HUDEP-2 (cell line): ENCODE data around the gene RPS3A.
"Not testable (repeated sequence)": the region's sequence is repeated elsewhere in the genome, so short reads cannot be mapped to it uniquely, and the experiment has no call there.

Experiments
- DNase-seq, 76 experiments: peaks; one replicate each; lab custom pipeline; 2025; ENCODE audit not compliant: unreplicated experiment in 76 of 76; lab: John Stamatoyannopoulos, UW

RPS3A gene

GRCh38 chr4:151099229-151099975 lies at the start of gene RPS3A:
RPS3A (plus strand) TSS chr4:151099628; CDS start chr4:151099653, 25 bp downstream.
- peak; percentile 42 to 97 (median 92) for DNase-seq

DNA sequence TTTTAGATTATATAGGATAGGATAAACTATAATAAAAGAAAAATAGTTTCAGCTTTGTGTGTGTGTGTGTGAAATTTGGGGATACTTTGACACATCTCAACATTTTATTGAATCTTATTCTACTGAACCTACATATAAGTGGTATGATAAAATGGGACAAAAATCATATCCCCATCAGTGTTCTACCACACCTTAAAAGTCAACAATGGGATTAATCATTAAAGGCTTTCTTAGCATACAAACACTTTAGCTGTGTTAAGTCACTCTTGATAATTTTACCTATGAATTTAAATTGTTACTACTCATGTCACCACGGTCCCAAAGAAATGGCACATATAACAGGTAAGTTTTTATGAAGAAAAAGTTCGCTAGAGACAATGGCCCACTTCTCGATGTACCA lies 46.6 kb upstream of the RPS3A start:
- DNase-seq = no peak

DNA sequence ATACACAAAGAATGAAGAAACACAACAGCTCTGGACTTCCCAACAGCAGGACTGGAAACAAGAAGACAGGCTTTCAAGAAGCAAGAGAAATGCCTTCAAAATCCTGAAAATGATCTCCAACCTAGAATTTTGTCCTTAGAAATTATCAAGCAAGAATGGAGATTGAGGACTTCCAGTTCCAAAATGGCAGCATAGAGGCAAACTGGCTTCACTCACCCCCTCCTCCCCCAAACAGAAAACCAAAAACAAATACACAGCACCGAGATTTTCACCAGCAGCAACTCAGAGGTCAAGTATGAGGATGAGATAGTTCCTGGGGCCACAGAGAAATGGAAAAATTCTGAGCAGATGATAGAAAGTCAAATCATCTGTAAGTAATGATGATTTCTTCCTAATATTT lies 43.9 kb upstream of the RPS3A start:
- no peak for DNase-seq

DNA sequence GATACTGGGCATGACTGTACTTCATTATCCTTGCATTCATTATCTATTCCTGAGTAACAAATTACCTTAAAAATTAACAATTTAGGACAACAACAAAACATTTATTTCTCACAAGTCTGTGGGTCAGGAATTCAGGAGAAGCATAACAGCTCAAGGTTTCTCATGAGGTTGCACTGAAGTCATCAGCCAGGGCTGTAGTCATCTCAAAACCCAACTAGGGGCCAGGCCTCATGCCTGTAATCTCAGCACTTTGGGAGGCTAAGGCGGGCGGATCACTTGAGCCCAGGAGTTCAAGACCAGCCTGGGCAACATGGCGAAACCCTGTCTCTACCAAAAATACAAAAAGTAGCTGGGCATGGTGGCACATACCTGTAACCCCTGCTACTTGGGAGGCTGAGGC lies 36.3 kb upstream of the RPS3A start:
- not testable (repeated sequence) for DNase-seq

DNA sequence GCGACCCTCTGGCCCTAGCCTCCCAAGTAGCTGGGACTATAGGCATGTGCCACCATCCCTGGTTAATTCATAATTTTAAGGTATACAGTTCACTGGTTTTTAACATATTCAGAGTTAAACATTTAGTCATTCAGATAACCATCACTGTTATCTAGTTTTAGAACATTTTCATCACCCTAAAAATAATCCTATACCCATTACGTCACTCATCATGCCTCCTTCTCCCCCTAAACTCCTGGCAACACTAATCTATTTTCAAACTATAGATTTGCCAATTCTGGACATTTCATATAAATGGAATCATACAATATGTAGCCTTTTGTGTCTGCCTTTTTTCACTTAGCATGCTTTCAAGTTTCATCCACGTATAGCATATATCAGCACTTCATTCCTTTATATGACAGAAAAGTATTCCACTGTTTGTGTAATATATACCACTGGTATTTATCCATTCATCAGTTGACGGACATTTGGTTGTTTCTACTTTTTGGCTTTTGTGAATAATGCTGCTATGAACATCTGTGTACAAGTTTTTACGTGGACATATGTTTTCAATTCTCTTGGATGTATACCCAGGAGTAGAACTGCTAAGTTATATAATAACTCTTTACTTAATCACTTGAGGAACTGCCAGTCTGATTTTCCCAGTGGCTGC lies 32.0 kb upstream of the RPS3A start:
- no peak for DNase-seq

- DNase-seq = no peak
Observed at GRCh38 chr4:151074416-151074916, 25.0 kb upstream of the RPS3A start.

DNA sequence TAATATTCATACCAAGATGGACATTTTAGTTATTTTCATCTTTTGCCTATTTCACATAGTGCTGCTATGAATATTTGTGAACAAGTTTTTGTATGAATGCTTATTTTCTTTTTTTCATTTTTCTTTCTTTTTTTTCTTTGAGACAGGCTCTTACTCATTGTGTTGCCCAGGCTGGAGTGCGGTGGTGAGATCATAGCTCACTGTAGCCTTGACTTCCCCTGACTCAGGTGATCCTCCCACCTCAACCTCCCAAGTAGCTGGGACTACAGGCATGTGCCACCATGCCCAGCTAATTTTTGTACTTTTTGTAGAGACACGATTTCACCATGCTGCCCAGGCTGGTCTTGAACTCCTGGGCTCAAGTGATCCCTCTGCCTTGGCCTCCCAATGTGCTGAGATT lies 21.4 kb upstream of the RPS3A start:
- DNase-seq = not testable (repeated sequence)

GRCh38 chr4:151087467-151087866 lies 12.0 kb upstream of the RPS3A start:
- no peak for DNase-seq

DNA sequence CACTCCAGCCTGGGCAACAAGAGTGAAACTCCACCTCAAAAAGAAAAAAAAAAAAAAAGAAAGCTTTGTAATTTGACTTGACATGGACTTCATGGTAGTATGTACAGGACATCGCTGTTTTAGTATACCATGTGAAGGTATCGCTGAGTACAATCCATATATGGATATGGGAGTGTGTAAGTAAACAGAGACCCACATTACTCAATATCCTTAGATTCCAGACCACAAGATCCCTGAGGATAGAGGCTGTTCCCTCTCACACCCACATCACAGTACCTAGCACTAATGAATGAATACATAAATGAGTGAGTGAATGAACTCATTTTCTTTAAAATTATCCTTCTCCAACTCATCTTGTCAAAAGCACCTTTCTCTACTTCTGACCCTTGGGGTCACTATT lies 8.4 kb upstream of the RPS3A start:
- no peak for DNase-seq

- DNase-seq = no peak
Observed at GRCh38 chr4:151092488-151092887, 6.9 kb upstream of the RPS3A start.

DNA sequence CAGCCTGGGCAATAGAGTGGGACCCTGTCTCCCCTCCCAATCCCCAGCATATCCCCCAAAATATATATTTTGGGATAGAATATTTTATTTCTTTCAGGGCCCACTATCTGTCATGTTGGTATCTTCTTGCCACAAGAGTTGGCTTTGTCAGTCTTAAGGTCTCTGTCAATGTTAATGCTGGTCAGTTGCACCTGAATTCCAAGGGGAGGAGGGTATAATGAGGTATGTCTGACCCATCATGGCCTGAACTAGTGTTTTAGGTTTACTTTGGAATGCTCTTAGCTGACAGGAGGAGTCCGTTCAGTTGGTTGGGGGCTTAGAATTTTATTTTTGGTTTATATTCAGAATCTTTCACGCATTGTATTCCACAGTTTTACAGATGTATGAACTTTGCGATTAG lies 6.2 kb upstream of the RPS3A start:
- DNase-seq = no peak

- DNase-seq = no peak
Observed at GRCh38 chr4:151094290-151094751, 5.1 kb upstream of the RPS3A start.

GRCh38 chr4:151095142-151095541 lies 4.3 kb upstream of the RPS3A start:
- no peak for DNase-seq

DNA sequence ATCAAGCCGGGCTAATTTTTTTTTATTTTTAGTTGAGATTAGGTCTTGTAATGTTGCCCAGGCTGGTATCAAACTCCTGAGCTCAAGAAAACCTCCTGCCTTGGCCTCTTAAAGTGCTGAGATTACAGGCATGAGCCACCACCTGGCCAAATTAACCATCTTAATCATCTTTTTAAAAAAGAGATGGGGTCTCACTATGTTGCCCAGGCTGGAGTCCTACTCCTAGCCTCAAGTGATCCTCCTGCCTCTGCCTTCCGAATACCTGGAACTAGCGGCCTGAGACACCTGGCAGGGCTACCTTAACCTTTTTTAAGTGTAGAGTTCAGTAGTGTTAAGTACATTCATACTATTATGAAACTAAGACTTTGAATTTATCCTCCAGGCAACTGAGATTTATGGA lies 1.7 kb upstream of the RPS3A start:
- DNase-seq = no peak

- no peak for DNase-seq
Observed at GRCh38 chr4:151098979-151099228, 524 bp upstream of the RPS3A start.

- peak in 11 of 76 experiments; percentile 6 to 69 (median 37) for DNase-seq
Observed at GRCh38 chr4:151099976-151100417, 569 bp downstream of the RPS3A start.

- peak in 2 of 76 experiments; percentile 7 to 11 for DNase-seq
Observed at GRCh38 chr4:151100531-151100930, 1.1 kb downstream of the RPS3A start.

DNA sequence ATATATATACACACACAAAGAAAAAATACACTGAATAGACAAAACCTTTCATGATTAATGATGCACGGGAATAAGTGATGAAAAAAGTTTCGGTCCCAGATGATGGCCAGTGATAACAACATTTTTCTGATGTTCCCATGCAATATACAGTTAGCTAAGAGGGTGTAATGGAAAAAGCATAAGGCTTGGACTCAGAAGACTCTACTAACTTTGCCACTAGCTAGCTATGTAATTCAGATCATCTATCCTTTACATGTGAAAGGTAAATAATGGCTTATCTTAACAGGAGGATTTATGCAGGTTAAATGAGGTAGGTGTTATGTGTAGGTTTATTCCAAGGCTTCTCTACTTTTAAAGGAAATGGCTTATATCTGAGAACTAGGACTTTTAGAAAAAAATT lies 4.3 kb downstream of the RPS3A start:
- no peak for DNase-seq

GRCh38 chr4:151104621-151105020 lies 5.2 kb downstream of the RPS3A start:
- DNase-seq = no peak

DNA sequence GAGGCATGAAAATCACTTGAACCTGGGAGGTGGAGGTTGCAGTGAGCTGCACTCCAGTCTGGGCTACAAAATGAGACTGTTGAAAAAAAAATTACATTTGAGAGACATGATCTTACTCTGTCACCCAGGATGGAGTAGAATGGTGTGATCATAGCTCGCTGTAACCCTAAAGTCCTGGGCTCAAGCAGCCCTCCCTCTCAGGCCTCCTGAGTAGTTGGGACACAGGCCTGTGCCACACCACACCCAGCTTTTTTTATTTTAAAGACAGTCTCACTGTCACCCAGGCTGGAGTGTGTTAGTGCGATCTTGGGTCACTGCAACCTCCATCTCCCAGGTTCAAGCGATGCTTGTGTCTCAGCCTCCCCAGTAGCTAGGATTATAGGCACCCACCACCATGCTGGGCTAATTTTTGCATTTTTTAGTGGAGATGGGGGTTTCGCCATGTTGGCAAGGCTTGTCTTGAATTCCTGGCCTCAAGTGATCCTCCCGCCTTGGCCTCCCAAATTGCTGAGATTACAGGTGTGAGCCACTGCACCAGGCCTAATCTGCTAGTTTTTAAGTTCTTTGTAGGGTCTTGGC lies 6.1 kb downstream of the RPS3A start:
- DNase-seq = peak in 1 of 76 experiments; percentile 9

DNA sequence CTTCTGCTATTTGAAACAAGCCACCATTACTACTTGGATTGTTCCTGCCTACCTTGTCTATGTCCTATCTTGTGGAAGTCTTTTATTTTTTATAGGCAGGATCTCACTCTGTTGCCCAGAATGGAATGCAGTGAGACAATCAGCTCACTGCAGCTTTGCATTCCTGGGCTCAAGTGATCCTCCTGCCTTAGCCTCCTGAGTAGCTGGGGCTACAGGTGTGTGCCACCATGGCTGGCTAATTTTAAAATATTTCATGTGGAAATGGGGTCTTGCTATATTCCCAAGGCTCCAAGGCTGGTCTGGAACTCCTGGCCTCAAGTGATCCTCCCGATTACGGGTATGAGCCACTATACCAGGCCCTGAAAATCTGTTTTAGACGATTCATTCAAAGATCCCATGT lies 7.6 kb downstream of the RPS3A start:
- no peak for DNase-seq

- no peak for DNase-seq
Observed at GRCh38 chr4:151110236-151110635, 10.8 kb downstream of the RPS3A start.
